ENCODE results near the gene LPP.

DNA sequence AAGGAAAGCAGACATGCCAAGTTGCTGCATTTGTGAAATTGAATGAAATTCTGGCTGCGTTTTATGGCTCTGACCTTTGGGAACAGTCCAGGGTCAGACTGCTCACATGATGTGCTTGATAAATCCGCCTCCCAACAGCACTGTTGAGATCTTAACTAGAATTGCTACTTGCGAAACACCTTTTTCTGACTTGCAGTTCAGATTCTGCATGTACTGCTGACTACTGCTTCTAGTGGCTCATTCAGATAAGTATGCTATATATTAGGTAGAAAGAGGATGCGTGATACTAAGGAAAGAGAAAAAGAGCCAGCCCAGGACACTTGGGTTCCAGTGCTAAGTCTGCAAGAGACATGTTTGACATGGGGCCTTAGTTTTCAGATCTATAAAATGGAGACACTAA lies 129.4 kb downstream of the LPP start:
- TF ChIP-seq, protein P1, sequence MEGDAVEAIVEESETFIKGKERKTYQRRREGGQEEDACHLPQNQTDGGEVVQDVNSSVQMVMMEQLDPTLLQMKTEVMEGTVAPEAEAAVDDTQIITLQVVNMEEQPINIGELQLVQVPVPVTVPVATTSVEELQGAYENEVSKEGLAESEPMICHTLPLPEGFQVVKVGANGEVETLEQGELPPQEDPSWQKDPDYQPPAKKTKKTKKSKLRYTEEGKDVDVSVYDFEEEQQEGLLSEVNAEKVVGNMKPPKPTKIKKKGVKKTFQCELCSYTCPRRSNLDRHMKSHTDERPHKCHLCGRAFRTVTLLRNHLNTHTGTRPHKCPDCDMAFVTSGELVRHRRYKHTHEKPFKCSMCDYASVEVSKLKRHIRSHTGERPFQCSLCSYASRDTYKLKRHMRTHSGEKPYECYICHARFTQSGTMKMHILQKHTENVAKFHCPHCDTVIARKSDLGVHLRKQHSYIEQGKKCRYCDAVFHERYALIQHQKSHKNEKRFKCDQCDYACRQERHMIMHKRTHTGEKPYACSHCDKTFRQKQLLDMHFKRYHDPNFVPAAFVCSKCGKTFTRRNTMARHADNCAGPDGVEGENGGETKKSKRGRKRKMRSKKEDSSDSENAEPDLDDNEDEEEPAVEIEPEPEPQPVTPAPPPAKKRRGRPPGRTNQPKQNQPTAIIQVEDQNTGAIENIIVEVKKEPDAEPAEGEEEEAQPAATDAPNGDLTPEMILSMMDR (IDR thresholded peaks at IDR 0.05), result no peak
- no peak for TF ChIP-seq POLR2A (IDR thresholded peaks at IDR 0.05)
